Smooth muscle cell (in vitro differentiated cells): ENCODE results near the gene BIRC6. TPM values are rescaled to one million over a fixed set of nuclear protein-coding genes. Genes with fewer than 3 reads are reported as not detected.
"Not testable (repeated sequence)": the region's sequence is repeated elsewhere in the genome, so short reads cannot be mapped to it uniquely, and the experiment has no call there.

Source experiments
- DNase-seq: peaks from one replicate; lab custom pipeline; 2025; ENCODE audit not compliant: unreplicated experiment; lab: John Stamatoyannopoulos, UW
- H2AFZ ChIP-seq: fragments of 200-600 bp; sonication (generic); 2 replicates; pipeline ENCODE4 v1.6.0; 2016; ENCODE audit warnings: antibody characterized with exemption, low read depth, mild to moderate bottlenecking
- H3F3A ChIP-seq: fragments of 200-600 bp; sonication (generic); 2 replicates; pipeline ENCODE4 v1.6.0; 2017; ENCODE audit warnings: antibody characterized with exemption, low read depth
- H3K27ac ChIP-seq: fragments of 200-600 bp; sonication (generic); 2 replicates; pipeline ENCODE4 v1.5.1; 2016; ENCODE audit warnings: low read depth, mild to moderate bottlenecking
- H3K27me3 ChIP-seq: fragments of 200-600 bp; sonication (generic); 2 replicates; pipeline ENCODE4 v1.6.1; 2016; ENCODE audit warnings: low read depth, mild to moderate bottlenecking
- H3K36me3 ChIP-seq: fragments of 200-600 bp; sonication (generic); 2 replicates; pipeline ENCODE4 v1.5.1; 2016; ENCODE audit warnings: low read depth
- H3K4me1 ChIP-seq: fragments of 200-600 bp; sonication (generic); 2 replicates; pipeline ENCODE4 v1.5.1; 2016; ENCODE audit warnings: low read depth
- H3K4me2 ChIP-seq: fragments of 200-600 bp; sonication (generic); 2 replicates; pipeline ENCODE4 v1.6.0; 2016; ENCODE audit warnings: mild to moderate bottlenecking
- H3K4me3 ChIP-seq: fragments of 200-600 bp; sonication (generic); 2 replicates; pipeline ENCODE4 v1.5.1; 2016; ENCODE audit warnings: mild to moderate bottlenecking
- H3K79me2 ChIP-seq: fragments of 200-600 bp; sonication (generic); 2 replicates; pipeline ENCODE4 v1.6.0; 2016; ENCODE audit warnings: low read depth, mild to moderate bottlenecking
- H3K9ac ChIP-seq: fragments of 200-600 bp; sonication (generic); 2 replicates; pipeline ENCODE4 v1.6.0; 2016; ENCODE audit warnings: low read depth
- H3K9me3 ChIP-seq: fragments of 200-600 bp; sonication (generic); replicated peaks from 2 replicates; pipeline ENCODE4 v1.5.1; 2016; ENCODE audit warnings: low read depth
- H4K20me1 ChIP-seq: fragments of 200-600 bp; sonication (generic); 2 replicates; pipeline ENCODE4 v1.6.0; 2016; ENCODE audit warnings: low read depth
- CTCF ChIP-seq: fragments of 200-600 bp; sonication (generic); IDR thresholded peaks from 2 replicates; pipeline ENCODE4 v1.5.1; 2017; ENCODE audit warnings: borderline replicate concordance, mild to moderate bottlenecking, antibody characterized with exemption; ENCODE audit not compliant: insufficient read depth, poor library complexity, severe bottlenecking
- WGBS: methylation state at CpG from one replicate; pipeline ENCODE4 v1.1.7; 2016; ENCODE audit warnings: low lambda C conversion rate; 5-methylcytosine and 5-hydroxymethylcytosine counted together
- polyA plus RNA-seq: library from polyadenylated mRNA; unstranded; fragments of >200 nt; fragmentation: Nextera tagmentation; extraction: Ambion mirVana; gene quantifications from 2 replicates; pipeline ENCODE4 v1.2.1, GENCODE V29; 2016
- total RNA-seq: library from RNA; depleted of rRNA; stranded (reverse); fragments of >200 nt; gene quantifications from 2 replicates; pipeline ENCODE4 v1.2.3, GENCODE V29; 2014

The BIRC6 gene
- total and polyA plus RNA-seq, 2 experiments from 2014 or later = 12.4 to 79.8 TPM

- Histone ChIP-seq H3K36me3 (no peaks in the 10 kb centered on the region), H3K4me3 (no peak overlapping the region), H3K27ac (no peak overlapping the region), H4K20me1 (no peaks in the 10 kb centered on the region), H3K9me3 (no peaks in the 10 kb centered on the region), H3K4me1 (no peaks in the 10 kb centered on the region), H3K4me2 (no peak overlapping the region), H3F3A (no peaks in the 10 kb centered on the region), H3K27me3 (no peaks in the 10 kb centered on the region), H3K79me2 (no peaks in the 10 kb centered on the region), H2AFZ (no peak overlapping the region), H3K9ac (no peak overlapping the region)
- 98% methylated on average over 3 of the region's 3 CpGs for WGBS
- TF ChIP-seq CTCF = no peak
- no peak for DNase-seq
Measured at GRCh38 chr2:32633040-32633439, 276.2 kb downstream of the BIRC6 start.

- WGBS = 97% methylated on average over 5 of the region's 5 CpGs
- not testable (repeated sequence) for H3K79me2 ChIP-seq, H3K4me3 ChIP-seq, H2AFZ ChIP-seq, H4K20me1 ChIP-seq, H3K9me3 ChIP-seq, H3K4me2 ChIP-seq, H3K9ac ChIP-seq, H3K4me1 ChIP-seq, H3K27me3 ChIP-seq, DNase-seq, H3K36me3 ChIP-seq, H3F3A ChIP-seq, H3K27ac ChIP-seq
Measured at GRCh38 chr2:32638548-32638947, 281.7 kb downstream of the BIRC6 start.

- H3K9me3 ChIP-seq = no peaks in the 10 kb centered on the region
- no peak overlapping the region for H2AFZ ChIP-seq
- no peaks in the 10 kb centered on the region for H4K20me1 ChIP-seq
- no peaks in the 10 kb centered on the region for H3F3A ChIP-seq
- peaks cover 6% of the 10 kb centered on the region for H3K36me3 ChIP-seq
- H3K4me1 ChIP-seq = no peaks in the 10 kb centered on the region
- H3K4me3 ChIP-seq = no peak overlapping the region
- H3K9ac ChIP-seq = no peak overlapping the region
- WGBS = 96% methylated on average over 5 of the region's 5 CpGs
- H3K27ac ChIP-seq = no peak overlapping the region
- no peak for TF ChIP-seq CTCF
- no peaks in the 10 kb centered on the region for H3K27me3 ChIP-seq
- H3K79me2 ChIP-seq = no peaks in the 10 kb centered on the region
- no peak for DNase-seq
- H3K4me2 ChIP-seq = no peak overlapping the region
Measured at GRCh38 chr2:32641180-32641579, 284.4 kb downstream of the BIRC6 start.

GRCh38 chr2:32647180-32647651 lies 290.4 kb downstream of the BIRC6 start:
- H3F3A ChIP-seq = no peaks in the 10 kb centered on the region
- 84% methylated on average over 5 of the region's 5 CpGs for WGBS
- peak overlapping the region; percentile 19 for H3K27ac ChIP-seq

More at GRCh38 chr2:32647180-32647651, 290.4 kb downstream of the BIRC6 start:
- Histone ChIP-seq H3K4me2 (no peak overlapping the region), H3K9ac (no peak overlapping the region), H4K20me1 (no peaks in the 10 kb centered on the region), H3K9me3 (no peaks in the 10 kb centered on the region), H3K4me3 (no peak overlapping the region), H3K36me3 (no peaks in the 10 kb centered on the region), H3K79me2 (no peaks in the 10 kb centered on the region), H3K4me1 (no peaks in the 10 kb centered on the region), H3K27me3 (no peaks in the 10 kb centered on the region), H2AFZ (no peak overlapping the region)
- TF ChIP-seq CTCF = no peak
- no peak for DNase-seq
